OCI-M2 (cell line): ENCODE measurements around the gene IFNA4.
"Not testable (repeated sequence)": the region's sequence is repeated elsewhere in the genome, so short reads cannot be mapped to it uniquely, and the experiment has no call there.

Source experiments
- DNase-seq: peaks from one replicate; lab custom pipeline; 2025; ENCODE audit not compliant: unreplicated experiment; lab: John Stamatoyannopoulos, UW

IFNA4 gene

DNA sequence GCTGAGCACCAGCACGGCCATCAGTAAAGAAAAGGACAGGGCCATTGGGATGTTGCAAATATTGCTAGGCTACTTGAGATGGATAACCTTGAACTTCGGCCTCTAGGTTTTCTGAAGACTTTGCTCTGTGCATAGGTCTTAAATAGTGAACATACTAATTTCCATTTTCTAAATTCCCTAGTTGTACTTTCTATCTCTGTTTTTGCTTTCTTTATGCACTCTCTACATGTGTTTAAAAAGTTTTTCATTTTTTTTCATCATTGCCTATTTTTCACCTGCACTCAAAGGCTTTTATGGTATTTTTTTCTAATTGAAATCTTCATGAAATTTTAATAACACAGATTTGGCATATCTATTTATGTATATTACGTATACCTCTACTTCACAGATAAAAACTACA, at the start of gene IFNA4:
TSS of gene IFNA4 (minus strand) at position 101 of the 400 bp plus-strand sequence. CDS start at position 45, 56 bp downstream.
- not testable (repeated sequence) for DNase-seq

DNA sequence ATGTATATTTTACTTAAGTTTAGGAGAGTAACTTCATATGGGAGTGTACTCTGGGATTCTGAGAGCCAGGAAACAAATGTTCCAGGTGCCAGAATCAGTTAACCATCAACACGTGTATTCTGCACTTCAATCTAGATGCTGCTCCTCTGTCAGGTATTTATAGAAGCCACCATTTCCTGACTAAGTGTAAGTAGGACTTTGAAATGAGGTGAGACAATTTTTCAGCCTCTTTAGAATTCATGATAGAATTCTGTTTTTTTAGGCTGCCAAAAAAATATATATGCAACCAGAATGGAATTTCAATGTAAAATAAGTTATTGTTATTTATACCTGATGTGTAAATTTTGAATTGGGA, 49.0 kb upstream of the IFNA4 start:
- DNase-seq = not testable (repeated sequence)

DNA sequence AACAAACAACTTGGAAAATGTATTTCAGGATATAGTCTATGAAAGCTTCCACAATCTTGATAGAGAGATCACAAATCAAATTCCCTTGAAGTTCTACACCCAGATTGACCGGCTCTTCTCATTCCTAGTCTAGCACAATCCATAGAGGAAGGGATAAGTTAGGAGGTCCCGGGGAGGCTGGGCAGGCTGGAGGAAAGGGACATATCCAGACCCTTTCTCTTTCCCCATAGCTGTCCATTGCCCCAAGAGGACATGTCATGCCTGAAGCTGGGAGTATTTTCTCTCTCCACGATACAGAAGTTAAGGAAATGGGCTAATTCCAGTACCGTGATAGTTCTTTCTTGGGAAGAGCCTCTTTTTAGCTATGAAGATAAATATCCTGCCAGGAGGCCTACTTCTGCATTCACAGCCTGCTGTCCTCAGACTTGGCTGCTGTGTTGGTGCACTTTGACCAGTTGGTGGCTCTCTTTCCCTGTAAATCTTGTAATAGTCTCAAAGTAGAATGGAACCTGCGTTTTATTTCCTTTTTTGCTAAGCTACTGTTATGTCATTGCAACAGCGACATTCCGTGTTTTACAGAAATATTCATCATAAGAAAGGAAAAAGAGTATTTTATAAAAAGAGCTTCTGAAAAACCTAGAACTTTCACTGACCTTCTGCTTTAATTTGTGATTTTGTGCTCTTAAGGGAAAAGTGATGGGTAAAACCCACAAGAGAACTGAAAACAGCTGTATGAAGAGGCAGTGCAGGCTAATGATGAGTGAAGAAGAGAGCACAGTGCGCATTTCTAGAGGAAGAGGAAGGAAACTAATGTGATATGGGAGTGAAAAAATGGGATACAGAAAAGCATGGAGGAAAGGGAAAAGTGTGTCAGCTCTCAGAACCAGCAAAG, 48.3 kb upstream of the IFNA4 start:
- DNase-seq = peak; percentile 17

DNA sequence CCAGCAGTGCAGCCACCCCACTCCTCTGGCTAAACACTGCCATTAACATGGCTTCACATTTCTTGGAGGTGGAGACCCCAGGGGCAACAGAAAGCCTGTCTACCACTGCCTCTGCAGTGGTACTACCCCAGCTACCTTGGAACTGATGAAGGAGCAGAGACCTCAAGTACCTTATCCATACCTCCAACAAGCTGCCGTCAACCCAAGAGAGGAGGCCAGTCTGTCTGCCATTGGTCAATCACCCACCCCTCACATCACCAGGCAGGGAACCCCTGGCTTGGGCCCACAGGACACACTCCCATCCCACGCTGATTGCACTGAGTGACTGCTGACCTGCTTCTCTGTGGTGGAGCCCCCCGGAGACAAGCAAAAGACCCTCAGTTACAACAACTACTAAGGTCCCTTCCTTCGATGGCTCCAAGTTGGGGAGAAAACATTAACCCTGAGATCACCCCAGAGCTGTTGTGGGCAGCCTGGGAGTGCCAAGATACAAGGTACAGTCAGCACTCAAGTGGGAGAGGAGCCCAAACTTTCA, 46.8 kb upstream of the IFNA4 start:
- no peak for DNase-seq

DNA sequence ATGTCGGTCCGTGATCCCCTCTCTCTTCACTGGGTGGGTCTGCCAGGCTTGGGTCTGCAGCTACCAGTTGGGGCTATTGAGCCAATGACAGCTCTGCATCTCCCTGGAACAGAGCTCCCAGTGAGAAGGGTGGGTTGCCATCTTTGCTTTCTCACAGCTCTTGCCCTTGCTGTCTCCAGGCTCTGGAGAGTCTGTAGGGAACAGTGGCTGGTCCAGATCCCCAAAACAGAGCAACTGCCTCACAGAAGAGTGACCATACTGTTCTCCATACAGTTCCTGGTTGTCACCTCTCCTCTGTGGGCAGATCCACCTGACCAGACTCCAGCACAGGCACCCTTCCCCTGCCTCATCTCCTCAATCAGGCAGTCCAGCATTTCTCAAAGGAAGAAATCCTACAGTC, 45.9 kb upstream of the IFNA4 start:
- no peak for DNase-seq

DNA sequence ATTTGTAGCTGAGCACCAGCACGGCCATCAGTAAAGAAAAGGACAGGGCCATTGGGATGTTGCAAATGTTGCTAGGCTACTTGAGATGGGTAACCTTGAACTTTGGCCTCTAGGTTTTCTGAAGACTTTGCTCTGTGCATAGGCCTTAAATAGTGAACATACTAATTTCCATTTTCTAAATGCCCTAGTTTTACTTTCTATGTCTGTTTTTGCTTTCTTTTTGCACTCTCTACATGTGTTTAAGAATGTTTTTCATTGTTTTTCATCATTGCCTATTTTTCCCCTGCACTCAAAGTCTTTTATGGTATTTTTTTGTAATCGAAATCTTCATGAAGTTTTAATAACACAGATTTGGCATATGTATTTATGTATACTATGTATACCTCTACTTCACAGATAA, 40.7 kb upstream of the IFNA4 start, which contains the start of gene IFNA17:
TSS of gene IFNA17 (minus strand) at position 101 of the 400 bp plus-strand sequence. CDS start at position 52, 49 bp downstream.
- DNase-seq = no peak

DNA sequence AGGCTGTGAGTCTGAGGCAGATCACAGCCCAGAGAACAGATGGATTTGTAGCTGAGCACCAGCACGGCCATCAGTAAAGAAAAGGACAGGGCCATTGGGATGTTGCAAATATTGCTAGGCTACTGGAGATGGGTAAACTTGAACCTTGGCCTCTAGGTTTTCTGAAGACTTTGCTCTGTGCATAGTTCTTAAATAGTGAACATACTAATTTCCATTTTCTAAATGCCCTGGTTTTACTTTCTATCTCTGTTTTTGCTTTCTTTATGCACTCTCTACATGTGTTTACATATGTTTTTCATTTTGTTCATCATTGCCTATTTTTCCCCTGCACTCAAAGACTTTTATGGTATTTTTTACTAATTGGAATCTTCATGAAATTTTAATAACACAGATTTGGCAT, 29.8 kb upstream of the IFNA4 start, which contains the start of gene IFNA16:
TSS of gene IFNA16 (minus strand) at position 101 of the 400 bp plus-strand sequence. CDS start at position 95, 6 bp downstream.
- DNase-seq = not testable (repeated sequence)

DNA sequence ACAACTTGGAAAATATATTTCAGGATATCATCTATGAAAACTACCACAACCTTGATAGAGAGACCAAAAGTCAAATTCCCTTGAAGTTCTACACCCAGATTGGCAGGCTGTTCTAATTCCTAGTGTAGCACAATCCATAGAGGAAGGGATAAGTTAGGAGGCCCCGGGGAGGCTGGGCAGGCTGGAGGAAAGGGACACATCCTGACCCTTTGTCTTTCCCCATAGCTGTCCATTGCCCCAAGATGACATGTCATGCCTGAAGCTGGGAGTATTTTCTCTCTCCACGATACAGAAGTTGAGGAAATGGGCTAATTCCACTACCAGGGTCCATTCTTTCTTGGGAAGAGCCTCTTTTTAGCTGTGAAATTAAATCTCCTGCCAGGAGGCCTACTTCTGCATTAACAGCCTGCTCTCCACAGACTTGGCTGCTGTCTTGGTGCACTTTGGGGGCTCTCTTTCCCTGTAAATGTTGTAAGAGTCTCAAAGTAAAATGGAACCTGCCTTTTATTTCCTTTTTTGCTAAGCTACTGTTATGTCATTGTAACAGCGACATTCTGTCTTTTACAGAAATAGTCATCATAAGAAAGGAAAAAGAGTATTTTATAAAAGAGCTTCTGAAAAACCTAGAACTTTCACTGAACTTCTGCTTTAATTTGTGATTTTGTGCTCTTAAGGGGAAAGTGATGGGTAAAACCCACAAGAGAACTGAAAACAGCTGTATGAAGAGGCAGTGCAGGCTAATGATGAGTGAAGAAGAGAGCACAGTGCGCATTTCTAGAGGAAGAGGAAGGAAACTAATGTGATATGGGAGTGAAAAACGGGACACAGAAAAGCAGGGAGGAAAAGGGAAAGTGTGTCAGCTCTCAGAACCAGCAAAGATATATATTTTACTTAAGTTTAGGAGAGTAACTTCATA, 26.3 kb upstream of the IFNA4 start:
- not testable (repeated sequence) for DNase-seq

DNA sequence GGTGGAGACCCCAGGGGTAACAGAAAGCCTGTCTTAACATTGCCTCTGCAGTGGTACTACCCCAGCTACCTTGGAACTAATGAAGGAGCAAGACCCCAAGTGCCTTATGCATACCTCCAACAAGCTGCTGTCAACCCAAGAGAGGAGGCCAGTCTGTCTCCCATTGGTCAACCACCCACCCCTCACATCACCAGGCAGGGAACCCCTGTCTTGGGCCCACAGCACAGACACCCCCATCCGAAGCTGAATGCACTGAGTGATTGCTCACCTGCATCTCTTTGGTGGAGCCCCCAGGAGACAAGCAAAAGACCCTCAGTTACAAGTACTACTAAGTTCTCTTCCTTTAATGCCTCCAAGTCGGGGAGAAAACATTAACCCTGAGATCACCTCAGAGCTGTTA, 24.8 kb upstream of the IFNA4 start:
- not testable (repeated sequence) for DNase-seq

DNA sequence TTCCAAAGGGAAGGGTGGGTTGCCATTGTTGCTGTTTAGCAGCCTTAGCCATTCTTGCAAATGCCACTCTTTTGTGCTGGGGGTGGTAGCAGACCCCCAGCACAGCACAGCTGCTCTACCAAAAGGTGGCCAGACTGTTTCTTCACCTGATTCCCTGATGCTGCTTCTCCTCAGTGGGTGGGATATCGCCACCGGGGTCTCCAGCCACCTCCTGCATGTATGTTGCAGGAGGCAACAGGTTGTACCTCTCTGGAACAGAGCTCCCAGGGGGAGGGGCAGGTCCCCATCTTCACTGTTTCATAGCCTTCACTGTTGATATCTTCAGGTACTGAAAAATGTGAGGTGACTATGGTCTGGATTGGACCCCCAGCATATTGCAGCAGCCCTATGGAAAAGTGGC, 23.4 kb upstream of the IFNA4 start:
- DNase-seq = not testable (repeated sequence)

DNA sequence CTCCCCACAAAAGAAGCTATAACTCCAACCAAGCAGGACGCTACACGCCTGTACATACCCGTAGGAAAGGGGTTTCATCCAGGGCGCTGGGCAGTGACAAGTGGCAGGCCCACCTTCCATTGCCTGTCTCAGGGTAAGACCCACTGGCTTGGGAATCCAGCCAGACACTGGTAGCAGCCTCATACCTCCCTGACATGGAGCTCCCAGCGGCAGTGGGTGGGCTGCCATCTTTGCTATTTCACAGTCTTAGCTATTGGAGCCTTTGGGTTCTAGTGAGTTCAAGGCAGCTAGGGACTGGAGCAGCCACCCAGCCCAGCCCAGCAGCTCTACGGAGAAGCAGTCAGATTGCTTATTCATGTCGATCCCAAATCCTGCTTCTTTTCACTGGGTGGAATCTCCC, 22.9 kb upstream of the IFNA4 start:
- DNase-seq = no peak

DNA sequence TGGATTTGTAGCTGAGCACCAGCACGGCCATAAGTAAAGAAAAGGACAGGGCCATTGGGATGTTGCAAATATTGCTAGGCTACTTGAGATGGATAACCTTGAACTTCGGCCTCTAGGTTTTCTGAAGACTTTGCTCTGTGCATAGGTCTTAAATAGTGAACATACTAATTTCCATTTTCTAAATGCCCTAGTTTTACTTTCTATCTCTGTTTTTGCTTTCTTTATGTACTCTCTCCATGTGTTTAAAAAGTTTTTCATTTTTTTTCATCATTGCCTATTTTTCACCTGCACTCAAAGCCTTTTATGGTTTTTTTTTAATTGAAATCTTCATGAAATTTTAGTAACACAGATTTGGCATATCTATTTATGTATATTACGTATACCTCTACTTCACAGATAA, 19.7 kb upstream of the IFNA4 start, which contains the start of gene IFNA10:
TSS of gene IFNA10 (minus strand) at position 101 of the 400 bp plus-strand sequence. CDS start at position 55, 46 bp downstream.
- DNase-seq = not testable (repeated sequence)

DNA sequence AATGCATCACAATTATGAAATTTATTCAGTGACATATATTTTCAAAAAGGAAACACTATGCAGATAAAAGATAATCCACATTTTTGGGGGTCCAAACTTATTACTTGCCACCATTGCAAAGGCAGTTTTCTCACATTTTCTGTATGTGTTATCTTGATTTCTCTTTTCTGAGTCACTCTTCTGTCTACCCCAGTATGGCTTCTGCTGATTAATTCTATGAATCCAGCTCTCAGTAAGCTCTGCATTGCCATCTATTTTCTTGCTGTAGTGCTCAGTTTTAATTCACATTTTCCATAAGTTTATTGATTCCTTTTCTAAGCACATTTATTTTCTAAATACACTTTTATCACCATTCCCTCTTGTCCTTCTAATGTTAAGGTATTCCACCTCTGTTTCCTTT, 17.8 kb upstream of the IFNA4 start:
- DNase-seq = no peak

DNA sequence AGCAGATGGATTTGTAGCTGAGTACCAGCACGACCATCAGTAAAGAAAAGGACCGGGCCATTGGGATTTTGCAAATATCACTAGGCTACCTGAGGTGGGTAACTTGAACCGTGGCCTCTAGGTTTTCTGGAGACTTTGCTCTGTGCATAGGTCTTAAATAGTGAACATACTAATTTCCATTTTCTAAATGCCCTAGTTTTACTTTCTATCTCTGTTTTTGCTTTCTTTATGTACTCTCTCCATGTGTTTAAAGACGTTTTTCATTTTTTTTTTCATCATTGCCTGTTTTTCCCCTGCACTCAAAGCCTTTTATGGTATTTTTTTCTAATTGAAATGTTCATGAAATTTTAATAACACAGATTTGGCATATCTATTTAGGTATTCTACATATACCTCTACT, 14.7 kb upstream of the IFNA4 start, which contains the start of gene IFNA7:
TSS of gene IFNA7 (minus strand) at position 101 of the 400 bp plus-strand sequence. CDS start at position 61, 40 bp downstream.
- DNase-seq = not testable (repeated sequence)

DNA sequence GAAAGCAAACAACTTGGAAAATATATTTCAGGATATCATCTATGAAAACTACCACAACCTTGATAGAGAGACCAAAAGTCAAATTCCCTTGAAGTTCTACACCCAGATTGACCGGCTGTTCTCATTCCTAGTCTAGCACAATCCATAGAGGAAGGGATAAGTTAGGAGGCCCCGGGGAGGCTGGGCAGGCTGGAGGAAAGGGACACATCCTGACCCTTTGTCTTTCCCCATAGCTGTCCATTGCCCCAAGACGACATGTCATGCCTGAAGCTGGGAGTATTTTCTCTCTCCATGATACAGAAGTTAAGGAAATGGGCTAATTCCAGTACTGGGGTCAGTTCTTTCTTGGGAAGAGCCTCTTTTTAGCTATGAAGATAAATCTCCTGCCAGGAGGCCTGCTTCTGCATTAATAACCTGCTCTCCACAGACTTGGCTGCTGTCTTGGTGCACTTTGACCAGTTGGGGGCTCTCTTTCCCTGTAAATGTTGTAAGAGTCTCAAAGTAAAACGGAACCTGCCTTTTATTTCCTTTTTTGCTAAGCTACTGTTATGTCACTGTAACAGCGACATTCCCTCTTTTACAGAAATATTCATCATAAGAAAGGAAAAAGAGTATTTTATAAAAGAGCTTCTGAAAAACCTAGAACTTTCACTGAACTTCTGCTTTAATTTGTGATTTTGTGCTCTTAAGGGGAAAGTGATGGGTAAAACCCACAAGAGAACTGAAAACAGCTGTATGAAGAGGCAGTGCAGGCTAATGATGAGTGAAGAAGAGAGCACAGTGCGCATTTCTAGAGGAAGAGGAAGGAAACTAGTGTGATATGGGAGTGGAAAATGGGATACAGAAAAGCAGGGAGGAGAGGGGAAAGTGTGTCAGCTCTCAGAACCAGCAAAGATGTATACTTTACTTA, 7.7 kb upstream of the IFNA4 start:
- DNase-seq = not testable (repeated sequence)

DNA sequence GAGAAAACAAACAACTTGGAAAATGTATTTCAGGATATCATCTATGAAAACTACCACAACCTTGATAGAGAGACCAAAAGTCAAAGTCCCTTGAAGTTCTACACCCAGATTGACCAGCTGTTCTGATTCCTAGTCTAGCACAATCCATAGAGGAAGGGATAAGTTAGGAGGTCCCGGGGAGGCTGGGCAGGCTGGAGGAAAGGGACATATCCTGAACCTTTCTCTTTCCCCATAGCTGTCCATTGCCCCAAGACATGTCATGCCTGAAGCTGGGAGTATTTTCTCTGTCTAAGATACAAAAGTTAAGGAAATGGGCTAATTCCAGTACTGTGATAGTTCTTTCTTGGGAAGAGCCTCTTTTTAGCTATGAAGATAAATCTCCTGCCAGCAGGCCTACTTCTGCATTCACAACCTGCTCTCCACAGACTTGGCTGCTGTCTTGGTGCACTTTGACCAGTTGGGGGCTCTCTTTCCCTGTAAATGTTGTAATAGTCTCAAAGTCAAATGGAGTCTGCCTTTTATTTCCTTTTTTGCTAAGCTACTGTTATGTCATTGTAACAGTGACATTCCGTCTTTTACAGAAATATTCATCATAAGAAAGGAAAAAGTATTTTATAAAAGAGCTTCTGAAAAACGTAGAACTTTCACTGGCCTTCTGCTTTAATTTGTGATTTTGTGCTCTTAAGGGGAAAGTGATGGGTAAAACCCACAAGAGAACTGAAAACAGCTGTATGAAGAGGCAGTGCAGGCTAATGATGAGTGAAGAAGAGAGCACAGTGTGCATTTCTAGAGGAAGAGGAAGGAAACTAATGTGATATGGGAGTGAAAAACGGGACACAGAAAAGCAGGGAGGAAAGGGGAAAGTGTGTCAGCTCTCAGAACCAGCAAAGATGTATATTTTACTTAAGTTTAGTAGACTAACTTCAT, 4.3 kb downstream of the IFNA4 start:
- DNase-seq = not testable (repeated sequence)

DNA sequence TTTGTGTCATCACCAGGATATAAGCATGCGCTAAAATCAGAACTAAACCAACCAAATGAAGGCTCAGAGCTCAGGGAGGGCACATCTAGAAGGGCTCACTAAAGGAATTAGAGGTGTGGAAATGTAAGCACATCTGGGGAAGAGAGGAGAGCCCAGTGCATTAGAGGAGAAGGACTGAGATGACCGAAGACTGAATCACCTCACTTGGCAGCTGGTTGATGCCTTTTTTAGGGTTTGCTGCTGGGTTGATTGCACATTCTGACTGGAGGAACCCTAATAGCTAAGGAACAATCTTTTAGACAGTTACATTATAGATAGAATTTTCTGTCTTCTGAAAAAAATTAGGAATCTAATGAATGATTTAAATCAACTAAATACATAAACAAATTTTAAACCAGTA, 12.7 kb downstream of the IFNA4 start:
- no peak for DNase-seq

DNA sequence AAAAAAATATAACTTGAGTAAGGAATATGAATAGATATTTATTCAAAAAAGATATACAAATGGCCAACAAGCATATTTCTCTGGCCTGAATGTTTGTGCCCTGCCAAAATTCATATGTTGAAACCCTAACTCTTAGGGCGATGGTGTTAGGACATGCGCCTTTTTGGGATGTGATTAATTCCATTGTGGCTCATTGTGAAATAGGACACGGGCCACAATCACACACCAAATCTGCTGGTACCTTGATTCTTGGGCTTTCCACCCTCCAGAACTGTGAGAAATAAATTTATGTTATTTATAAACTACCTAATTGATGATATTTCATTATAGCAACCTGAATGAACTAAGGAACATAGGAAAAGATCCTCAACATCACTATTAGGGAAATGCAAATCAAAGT, 15.2 kb downstream of the IFNA4 start:
- no peak for DNase-seq

DNA sequence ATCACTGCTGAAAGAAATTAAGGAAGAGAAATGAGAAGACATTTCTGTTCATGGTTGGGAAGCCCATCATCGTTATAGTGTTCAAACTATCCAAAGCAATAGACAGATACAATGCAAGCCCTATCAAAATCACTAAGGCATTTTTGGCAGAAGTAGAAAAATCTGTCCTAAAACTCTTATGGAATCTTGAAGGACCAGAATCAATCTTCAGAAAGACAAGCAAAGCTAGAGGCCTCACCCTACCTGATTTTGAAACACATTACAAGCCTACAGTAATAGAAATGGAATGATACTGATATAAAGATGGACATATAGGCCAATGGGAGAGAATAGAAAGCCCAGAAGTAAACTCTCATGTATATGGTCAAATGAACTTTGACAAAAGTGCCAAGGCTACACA, 16.0 kb downstream of the IFNA4 start:
- DNase-seq = no peak
